ENCODE measurements around the gene TNNI2. TPM values are rescaled to one million over a fixed set of nuclear protein-coding genes. Genes with fewer than 3 reads are reported as not detected.

TNNI2 gene
- total RNA-seq, result not detected in 2 replicates

GRCh38 chr11:1838426-1839144, at the start of gene TNNI2:
TSS of gene TNNI2 (plus strand) at chr11:1838981. CDS start at chr11:1839697, 716 bp downstream.

GRCh38 chr11:1834779-1835670, 3.8 kb upstream of the TNNI2 start, which contains the start of gene SYT8:
TSS of gene SYT8 (plus strand) at chr11:1834990. CDS start at chr11:1835106, 116 bp downstream.

GRCh38 chr11:1852877-1853276, 14.1 kb downstream of the TNNI2 start, which contains the start of gene LSP1:
TSS of gene LSP1 (plus strand) at chr11:1853084. CDS start at chr11:1853145, 61 bp downstream.

Other genes with a start within 250 kb of the TNNI2 start
- gene KRTAP5-2, start 240.7 kb upstream of the TNNI2 start, total RNA-seq, result not detected in 2 replicates
- not detected in 2 replicates for gene KRTAP5-3, start 230.5 kb upstream of the TNNI2 start, total RNA-seq
- gene KRTAP5-4, start 216.8 kb upstream of the TNNI2 start, total RNA-seq, result not detected in 2 replicates
- not detected in 2 replicates for gene KRTAP5-5, start 209.2 kb upstream of the TNNI2 start, total RNA-seq
- not detected in 2 replicates for gene KRTAP5-6, start 141.8 kb upstream of the TNNI2 start, total RNA-seq
- gene IFITM10, start 88.4 kb upstream of the TNNI2 start, total RNA-seq, result 0.44 and 1.6 TPM in 2 replicates
- 454 and 486 TPM in 2 replicates for gene CTSD, start 75.1 kb upstream of the TNNI2 start, total RNA-seq
- not detected in 2 replicates for gene SYT8, start 4.0 kb upstream of the TNNI2 start, total RNA-seq
- gene LSP1, start 14.1 kb downstream of the TNNI2 start, total RNA-seq, result 238 and 277 TPM in 2 replicates
- gene PRR33, start 52.9 kb downstream of the TNNI2 start, total RNA-seq, result not detected in 2 replicates
- 2.9 and 7.9 TPM in 2 replicates for gene TNNT3, start 80.7 kb downstream of the TNNI2 start, total RNA-seq
- 1.9 and 2.2 TPM in 2 replicates for gene MRPL23, start 108.4 kb downstream of the TNNI2 start, total RNA-seq
- 1,186 and 1,727 TPM in 2 replicates for gene H19, start 158.9 kb downstream of the TNNI2 start, total RNA-seq